Midbrain (tissue), 1 donor: ENCODE data around the gene SLC35E4.
"Not testable (repeated sequence)": the region's sequence is repeated elsewhere in the genome, so short reads cannot be mapped to it uniquely, and the experiment has no call there.

ENCODE experiments used
- DNase-seq: peaks from one replicate; lab custom pipeline; 2025; lab: John Stamatoyannopoulos, UW

SLC35E4 gene

GRCh38 chr22:30650508-30651116, 15.0 kb downstream of the SLC35E4 start:
- peak; percentile 65 for DNase-seq

- DNase-seq = no peak
Measured at GRCh38 chr22:30652852-30653251, 17.3 kb downstream of the SLC35E4 start.

GRCh38 chr22:30654361-30654760, 18.8 kb downstream of the SLC35E4 start:
- DNase-seq = no peak

GRCh38 chr22:30655532-30655931, 20.0 kb downstream of the SLC35E4 start:
- DNase-seq = no peak

GRCh38 chr22:30662040-30662439, 26.5 kb downstream of the SLC35E4 start:
- DNase-seq = no peak

GRCh38 chr22:30664798-30665197, 29.2 kb downstream of the SLC35E4 start:
- DNase-seq = no peak

GRCh38 chr22:30665266-30665665, 29.7 kb downstream of the SLC35E4 start:
- no peak for DNase-seq

- DNase-seq = no peak
Measured at GRCh38 chr22:30665786-30666185, 30.2 kb downstream of the SLC35E4 start.

- DNase-seq = no peak
Measured at GRCh38 chr22:30667107-30667493, 31.5 kb downstream of the SLC35E4 start.

GRCh38 chr22:30667494-30668385, 32.2 kb downstream of the SLC35E4 start, which contains the start of gene DUSP18:
DUSP18 (minus strand) TSS chr22:30667875; CDS start chr22:30664003, 3,872 bp downstream.
- DNase-seq = peak; percentile 92

GRCh38 chr22:30668386-30668710, 32.8 kb downstream of the SLC35E4 start:
- no peak for DNase-seq

GRCh38 chr22:30671071-30671470, 35.5 kb downstream of the SLC35E4 start:
- no peak for DNase-seq

- DNase-seq = no peak
Measured at GRCh38 chr22:30673136-30673535, 37.6 kb downstream of the SLC35E4 start.

GRCh38 chr22:30674482-30674881, 38.9 kb downstream of the SLC35E4 start:
- no peak for DNase-seq

GRCh38 chr22:30675436-30675835, 39.9 kb downstream of the SLC35E4 start:
- DNase-seq = no peak

GRCh38 chr22:30676565-30676964, 41.0 kb downstream of the SLC35E4 start:
- DNase-seq = not testable (repeated sequence)

GRCh38 chr22:30679895-30680690, 44.5 kb downstream of the SLC35E4 start:
- not testable (repeated sequence) for DNase-seq

- no peak for DNase-seq
Measured at GRCh38 chr22:30680991-30681770, 45.6 kb downstream of the SLC35E4 start.

GRCh38 chr22:30681831-30682230, 46.2 kb downstream of the SLC35E4 start:
- DNase-seq = no peak

- no peak for DNase-seq
Measured at GRCh38 chr22:30685178-30685577, 49.6 kb downstream of the SLC35E4 start.

- DNase-seq = no peak
Measured at GRCh38 chr22:30687358-30687757, 51.8 kb downstream of the SLC35E4 start.

GRCh38 chr22:30689622-30690021, 54.0 kb downstream of the SLC35E4 start:
- no peak for DNase-seq
